Measurements from ENCODE around the gene DEPP1. TPM values are rescaled to one million over a fixed set of nuclear protein-coding genes. Genes with fewer than 3 reads are reported as not detected.

Gene DEPP1
- total and polyA plus RNA-seq, 2 experiments from 2014 or later, result 32.3 to 39.3 TPM

GRCh38 chr10:45006276-45007030, 27.8 kb upstream of the DEPP1 start:
- Histone ChIP-seq H3K4me3 (no peak overlapping the region), H3K9me3 (ENCODE audit: low read depth) (no peaks in the 10 kb centered on the region), H3K4me1 (ENCODE audit: low read depth) (no peaks in the 10 kb centered on the region), H3K27ac (no peak overlapping the region), H3K36me3 (no peaks in the 10 kb centered on the region), H3K27me3 (no peaks in the 10 kb centered on the region)
- DNase-seq (ENCODE audit: low read depth in 1 of 2, low spot score in 1 of 2), result no peak
- TF ChIP-seq CTCF (IDR thresholded peaks at IDR 0.05; ENCODE audit: low read depth, low read length), result no peak

- no peak for TF ChIP-seq CTCF (IDR thresholded peaks at IDR 0.05; ENCODE audit: low read depth, low read length)
- no peak overlapping the region for H3K4me3 ChIP-seq
- H3K9me3 ChIP-seq (ENCODE audit: low read depth), result no peaks in the 10 kb centered on the region
- H3K27ac ChIP-seq, result no peak overlapping the region
- no peaks in the 10 kb centered on the region for H3K36me3 ChIP-seq
- no peaks in the 10 kb centered on the region for H3K27me3 ChIP-seq
- peaks cover 3% of the 10 kb centered on the region for H3K4me1 ChIP-seq (ENCODE audit: low read depth)
- no peak for DNase-seq (ENCODE audit: low read depth in 1 of 2, low spot score in 1 of 2)
These were observed 26.7 kb upstream of the DEPP1 start for GRCh38 chr10:45005284-45005683.

- H3K4me3 ChIP-seq, result no peak overlapping the region
- TF ChIP-seq CTCF (IDR thresholded peaks at IDR 0.05; ENCODE audit: low read depth, low read length), result no peak
- H3K27me3 ChIP-seq, result no peaks in the 10 kb centered on the region
- H3K27ac ChIP-seq, result no peak overlapping the region
- H3K36me3 ChIP-seq, result no peaks in the 10 kb centered on the region
- DNase-seq (ENCODE audit: low read depth in 1 of 2, low spot score in 1 of 2), result no peak
- H3K9me3 ChIP-seq (ENCODE audit: low read depth), result no peaks in the 10 kb centered on the region
- H3K4me1 ChIP-seq (ENCODE audit: low read depth), result peaks cover 4% of the 10 kb centered on the region
These were observed 26.1 kb upstream of the DEPP1 start for GRCh38 chr10:45004661-45005060.

GRCh38 chr10:45003432-45004000, 24.9 kb upstream of the DEPP1 start:
- Histone ChIP-seq H3K4me3 (no peak overlapping the region), H3K9me3 (ENCODE audit: low read depth) (no peaks in the 10 kb centered on the region), H3K4me1 (ENCODE audit: low read depth) (peaks cover 4% of the 10 kb centered on the region), H3K27ac (no peak overlapping the region), H3K27me3 (no peaks in the 10 kb centered on the region), H3K36me3 (no peaks in the 10 kb centered on the region)
- no peak for TF ChIP-seq CTCF (IDR thresholded peaks at IDR 0.05; ENCODE audit: low read depth, low read length)
- DNase-seq (ENCODE audit: low read depth in 1 of 2, low spot score in 1 of 2), result no peak

GRCh38 chr10:45001381-45002148, 23.0 kb upstream of the DEPP1 start:
- Histone ChIP-seq H3K4me1 (ENCODE audit: low read depth) (peaks cover 10% of the 10 kb centered on the region), H3K36me3 (no peaks in the 10 kb centered on the region), H3K4me3 (peak overlapping the region; percentile 51), H3K9me3 (ENCODE audit: low read depth) (no peaks in the 10 kb centered on the region), H3K27me3 (no peaks in the 10 kb centered on the region), H3K27ac (peak overlapping the region; percentile 93)
- DNase-seq (ENCODE audit: low read depth in 1 of 2, low spot score in 1 of 2), result peak; percentile 62 to 83
- peak; percentile 24 for TF ChIP-seq CTCF (IDR thresholded peaks at IDR 0.05; ENCODE audit: low read depth, low read length)
